GM13977 (cell line): ENCODE data around the gene TIGIT.
"Not testable (repeated sequence)": the region's sequence is repeated elsewhere in the genome, so short reads cannot be mapped to it uniquely, and the experiment has no call there.

Experiments
- DNase-seq: peaks from one replicate; pipeline ENCODE4 v3.0.0; 2012; ENCODE audit warnings: low spot score
- CTCF ChIP-seq: IDR thresholded peaks from 2 replicates; pipeline ENCODE4 v1.5.1; 2012; ENCODE audit warnings: mild to moderate bottlenecking, control low read depth; ENCODE audit not compliant: insufficient read depth; ENCODE audit errors: extremely low read depth, missing control alignments
- in situ Hi-C: fragments of 300-500 bp; cut with MboI; formaldehyde crosslinking; loops from one replicate; pipeline ENCODE4 v1.12.0; 2022; ENCODE audit warnings: low sequenced_read_pairs, low pct_unique_long_range_greater_than_20kb, mixed read lengths, inconsistent platforms; ENCODE audit not compliant: unreplicated experiment

Gene TIGIT

GRCh38 chr3:114272271-114272670 is 21.6 kb upstream of the TIGIT start:
- in situ Hi-C loops = no loop called here
- TF ChIP-seq CTCF = no peak
- no peak for DNase-seq

GRCh38 chr3:114274929-114275328 is 18.9 kb upstream of the TIGIT start:
- TF ChIP-seq CTCF = no peak
- no peak for DNase-seq
- in situ Hi-C loops = no loop called here

GRCh38 chr3:114276856-114277255 is 17.0 kb upstream of the TIGIT start:
- DNase-seq, in situ Hi-C loops: not testable (repeated sequence)

- no peak for DNase-seq
- in situ Hi-C loops = no loop called here
- no peak for TF ChIP-seq CTCF
Observed at GRCh38 chr3:114284644-114285043, 9.2 kb upstream of the TIGIT start.

- no peak for TF ChIP-seq CTCF
- DNase-seq = no peak
- in situ Hi-C loops = no loop called here
Observed at GRCh38 chr3:114285648-114286230, 8.1 kb upstream of the TIGIT start.

GRCh38 chr3:114286266-114286665 is 7.6 kb upstream of the TIGIT start:
- in situ Hi-C loops = no loop called here
- DNase-seq = no peak
- no peak for TF ChIP-seq CTCF

GRCh38 chr3:114290911-114291901 is 2.6 kb upstream of the TIGIT start:
- in situ Hi-C loops = no loop called here
- TF ChIP-seq CTCF = peak; percentile 97
- peak; percentile 84 for DNase-seq
